Stimulated activated CD8-positive, alpha-beta memory T cell treated with anti-CD3 and anti-CD28 coated beads, Interleukin-7, amount 100 ng/mL, for 1 hour (primary cell): Measurements from ENCODE around the gene L3MBTL3.

ENCODE experiments used
- DNase-seq, 2 donors: peaks; one replicate each; pipeline ENCODE4 v3.0.0-alpha.2; 2020; ENCODE audit warnings: low read depth in 2 of 2

L3MBTL3 gene

DNA sequence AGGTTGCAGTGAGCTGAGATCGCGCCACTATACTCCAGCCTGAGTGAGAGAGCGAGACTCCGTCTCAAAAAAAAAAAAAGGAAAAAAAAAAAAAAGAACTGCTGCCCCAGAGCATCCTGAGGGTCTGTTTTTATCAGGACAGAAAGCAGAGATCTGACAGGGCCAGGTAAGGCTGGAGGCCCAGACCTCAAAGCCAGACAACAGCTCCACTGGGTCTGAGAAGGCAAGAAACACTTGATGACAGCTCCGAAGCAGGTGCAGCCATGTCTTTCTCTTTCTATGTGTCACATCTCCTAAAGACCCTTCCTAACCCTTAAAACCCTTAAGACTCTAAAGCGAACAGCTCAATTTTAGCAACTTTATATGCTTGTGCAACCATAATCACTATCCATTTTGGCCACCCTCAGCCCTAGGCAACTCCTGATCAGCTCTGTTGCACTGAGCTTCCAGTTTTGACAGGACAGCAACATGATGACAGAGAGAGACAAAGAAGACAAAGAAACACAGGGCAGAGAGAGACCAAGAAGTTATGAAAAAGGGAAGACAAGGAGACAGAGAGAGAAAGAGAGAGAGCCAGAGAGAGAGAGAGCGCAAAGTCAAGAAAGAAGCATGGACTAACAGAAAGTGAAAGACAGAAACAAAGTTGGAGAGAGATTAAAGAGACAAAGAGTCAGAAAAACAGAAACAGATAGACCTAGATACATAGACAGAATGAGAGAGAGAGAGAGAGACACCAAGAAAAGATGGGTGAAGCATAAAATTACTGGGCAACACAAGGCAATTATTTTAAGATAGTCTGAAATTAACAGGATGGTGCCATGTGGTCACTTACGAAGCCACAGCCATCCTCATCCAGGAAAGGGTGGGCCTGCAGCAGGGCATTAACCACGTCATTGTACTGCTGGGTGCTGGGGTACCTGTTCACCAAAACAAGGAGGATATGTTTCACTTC, 165.2 kb downstream of the L3MBTL3 start:
- DNase-seq: peak in 1 of 2 donors; percentile 5

GRCh38 chr6:130185658-130186057, 167.3 kb downstream of the L3MBTL3 start:
- no peak for DNase-seq

DNA sequence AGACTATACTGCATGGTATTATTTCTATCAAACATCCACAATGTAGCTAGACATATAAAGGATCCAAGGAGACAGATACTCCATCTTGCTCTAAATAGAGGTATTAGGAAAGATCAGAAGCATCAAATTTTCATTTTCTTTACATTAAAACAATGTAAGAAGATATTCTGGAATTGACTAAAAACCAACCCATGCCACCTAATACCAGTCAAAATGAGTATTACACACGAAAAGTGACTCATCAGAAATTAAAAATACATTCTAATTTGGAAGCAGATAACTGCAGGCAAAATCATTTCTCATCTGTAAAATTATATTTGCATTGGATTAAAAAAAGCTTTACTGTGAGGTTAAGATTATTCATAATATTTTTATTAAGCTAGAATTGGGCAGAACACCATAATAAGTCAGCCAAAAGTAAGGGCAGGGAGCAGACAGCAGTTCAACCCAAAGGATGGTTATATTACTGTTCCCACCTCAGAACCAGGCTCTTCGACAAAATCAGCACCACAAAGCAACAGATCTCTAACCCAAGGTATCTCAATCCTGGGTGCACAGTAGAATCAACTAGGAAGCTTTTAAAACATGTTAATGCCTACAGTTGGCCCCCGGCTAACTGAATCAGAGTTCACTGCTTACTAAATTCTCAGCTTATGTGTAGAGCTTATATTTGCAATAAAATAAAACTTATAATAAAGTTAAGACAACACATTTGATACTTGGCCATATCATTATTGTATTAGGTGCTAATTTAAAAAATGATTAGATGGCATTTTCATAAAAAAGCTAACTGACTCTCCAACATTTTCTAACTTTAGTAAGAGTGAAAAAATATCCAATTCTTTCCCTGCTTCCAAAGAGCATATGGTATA, 169.2 kb downstream of the L3MBTL3 start:
- DNase-seq: no peak

- DNase-seq: no peak
These were observed 170.0 kb downstream of the L3MBTL3 start for GRCh38 chr6:130188207-130188899.

- no peak for DNase-seq
These were observed 171.4 kb downstream of the L3MBTL3 start for GRCh38 chr6:130189531-130190397.
